Left forelimb (tissue), 1 donor: Measurements from ENCODE around the gene PICK1.
"Not testable (repeated sequence)": the region's sequence is repeated elsewhere in the genome, so short reads cannot be mapped to it uniquely, and the experiment has no call there.

Experiments
- DNase-seq: peaks from one replicate; pipeline ENCODE4 v3.0.0-alpha.2; 2018; ENCODE audit warnings: low spot score

PICK1 gene

GRCh38 chr22:38030311-38031133 lies 26.7 kb upstream of the PICK1 start:
- DNase-seq: no peak

- no peak for DNase-seq
Observed at GRCh38 chr22:38031491-38031890, 25.7 kb upstream of the PICK1 start.

GRCh38 chr22:38032681-38033521 lies 24.3 kb upstream of the PICK1 start:
- no peak for DNase-seq

- DNase-seq: no peak
Observed at GRCh38 chr22:38033522-38034277, 23.5 kb upstream of the PICK1 start.

GRCh38 chr22:38034278-38034882 lies 22.8 kb upstream of the PICK1 start:
- no peak for DNase-seq

GRCh38 chr22:38034884-38035529 lies 22.2 kb upstream of the PICK1 start:
- DNase-seq: no peak

- DNase-seq: no peak
Observed at GRCh38 chr22:38035530-38035885, 21.7 kb upstream of the PICK1 start.

GRCh38 chr22:38036392-38037062 lies 20.7 kb upstream of the PICK1 start:
- DNase-seq: no peak

GRCh38 chr22:38037367-38038150 lies 19.6 kb upstream of the PICK1 start:
- not testable (repeated sequence) for DNase-seq

- no peak for DNase-seq
Observed at GRCh38 chr22:38038426-38038825, 18.8 kb upstream of the PICK1 start.

GRCh38 chr22:38038890-38039812 lies 18.1 kb upstream of the PICK1 start:
- no peak for DNase-seq

- no peak for DNase-seq
Observed at GRCh38 chr22:38040953-38041759, 16.0 kb upstream of the PICK1 start.

GRCh38 chr22:38041760-38042487 lies 15.3 kb upstream of the PICK1 start:
- no peak for DNase-seq

- no peak for DNase-seq
Observed at GRCh38 chr22:38042488-38042790, 14.8 kb upstream of the PICK1 start.

GRCh38 chr22:38043151-38044039 lies 13.8 kb upstream of the PICK1 start:
- no peak for DNase-seq

- no peak for DNase-seq
Observed at GRCh38 chr22:38046070-38046748, 11.0 kb upstream of the PICK1 start.
